GOT3 (cell line): ENCODE measurements around the gene PRKCE.

Experiments used
- DNase-seq: peaks from one replicate; lab custom pipeline; 2025; ENCODE audit warnings: mixed read lengths; lab: John Stamatoyannopoulos, UW

Gene PRKCE

GRCh38 chr2:45808294-45808800, 156.9 kb downstream of the PRKCE start:
- no peak for DNase-seq

- no peak for DNase-seq
Measured at GRCh38 chr2:45809205-45809604, 157.7 kb downstream of the PRKCE start.

- DNase-seq = no peak
Measured at GRCh38 chr2:45812011-45812500, 160.6 kb downstream of the PRKCE start.

- DNase-seq = no peak
Measured at GRCh38 chr2:45813003-45813941, 161.8 kb downstream of the PRKCE start.

- DNase-seq = no peak
Measured at GRCh38 chr2:45814488-45814887, 163.0 kb downstream of the PRKCE start.

GRCh38 chr2:45814951-45815621, 163.6 kb downstream of the PRKCE start:
- no peak for DNase-seq

- no peak for DNase-seq
Measured at GRCh38 chr2:45816272-45816671, 164.8 kb downstream of the PRKCE start.

- DNase-seq = no peak
Measured at GRCh38 chr2:45818591-45818990, 167.1 kb downstream of the PRKCE start.

- DNase-seq = no peak
Measured at GRCh38 chr2:45820048-45820447, 168.6 kb downstream of the PRKCE start.

GRCh38 chr2:45821558-45822271, 170.2 kb downstream of the PRKCE start:
- no peak for DNase-seq

GRCh38 chr2:45822272-45822630, 170.8 kb downstream of the PRKCE start:
- no peak for DNase-seq

- no peak for DNase-seq
Measured at GRCh38 chr2:45823723-45824206, 172.3 kb downstream of the PRKCE start.

- no peak for DNase-seq
Measured at GRCh38 chr2:45825001-45825651, 173.7 kb downstream of the PRKCE start.

- DNase-seq = no peak
Measured at GRCh38 chr2:45826460-45826859, 175.0 kb downstream of the PRKCE start.

- no peak for DNase-seq
Measured at GRCh38 chr2:45826884-45827635, 175.6 kb downstream of the PRKCE start.

GRCh38 chr2:45830322-45830721, 178.8 kb downstream of the PRKCE start:
- no peak for DNase-seq

GRCh38 chr2:45833301-45833967, 182.0 kb downstream of the PRKCE start:
- DNase-seq = no peak

GRCh38 chr2:45833968-45834344, 182.5 kb downstream of the PRKCE start:
- DNase-seq = no peak

GRCh38 chr2:45834372-45834771, 182.9 kb downstream of the PRKCE start:
- no peak for DNase-seq

GRCh38 chr2:45834858-45835257, 183.4 kb downstream of the PRKCE start:
- DNase-seq = no peak
